GM23248 (cell line): ENCODE data around the gene PLEKHJ1.

Source experiments
- EZH2 ChIP-seq: fragments of 200-600 bp; sonication (generic); IDR thresholded peaks from 2 replicates; pipeline ENCODE4 v1.6.1; 2018; ENCODE audit warnings: antibody characterized with exemption, mild to moderate bottlenecking; ENCODE audit not compliant: insufficient read depth, poor library complexity, severe bottlenecking
- EZH2phosphoT487 ChIP-seq: fragments of 200-600 bp; sonication (generic); IDR thresholded peaks from 2 replicates; pipeline ENCODE4 v1.6.1; 2018; ENCODE audit warnings: antibody characterized with exemption, moderate library complexity, mild to moderate bottlenecking, low read depth; ENCODE audit not compliant: insufficient read depth

- TF ChIP-seq EZH2 (no peak), EZH2phosphoT487 (no peak)
Measured at GRCh38 chr19:2249010-2249866, 13.1 kb upstream of the PLEKHJ1 start, which contains the start of gene AMH.
